ENCODE measurements around the gene TBCB.

TBCB gene

GRCh38 chr19:36153126-36153525, 37.9 kb downstream of the TBCB start:
- H3K27ac ChIP-seq (replicated peaks), result no peak overlapping the region
- no peak for TF ChIP-seq GABPA (IDR thresholded peaks at IDR 0.05; ENCODE audit: low read depth)
- no peak for TF ChIP-seq CTCF (IDR thresholded peaks at IDR 0.05; ENCODE audit: insufficient read depth, low read length)
- TF ChIP-seq POLR2AphosphoS5 (IDR thresholded peaks at IDR 0.05; ENCODE audit: low read depth), result no peak
- TF ChIP-seq REST (IDR thresholded peaks at IDR 0.05; ENCODE audit: insufficient replicate concordance, low read depth), result no peak
- TF ChIP-seq SPI1 (IDR thresholded peaks at IDR 0.05; ENCODE audit: borderline replicate concordance, low read depth), result no peak

GRCh38 chr19:36160821-36161596, 45.7 kb downstream of the TBCB start:
- no peak for TF ChIP-seq SPI1 (IDR thresholded peaks at IDR 0.05; ENCODE audit: borderline replicate concordance, low read depth)
- TF ChIP-seq GABPA (IDR thresholded peaks at IDR 0.05; ENCODE audit: low read depth), result no peak
- no peak for TF ChIP-seq CTCF (IDR thresholded peaks at IDR 0.05; ENCODE audit: insufficient read depth, low read length)
- TF ChIP-seq POLR2AphosphoS5 (IDR thresholded peaks at IDR 0.05; ENCODE audit: low read depth), result no peak
- no peak for TF ChIP-seq REST (IDR thresholded peaks at IDR 0.05; ENCODE audit: insufficient replicate concordance, low read depth)
- DNase-seq (ENCODE audit: low read depth in 1 of 2, low spot score in 1 of 2), result no peak
- Histone ChIP-seq H3K27ac (replicated peaks) (no peak overlapping the region), H3K4me3 (replicated peaks; ENCODE audit: insufficient read depth, low read length) (no peak overlapping the region), H3K27me3 (ENCODE audit: insufficient read depth, poor library complexity, severe bottlenecking) (no peaks in the 10 kb centered on the region)

More at GRCh38 chr19:36153126-36153525, 37.9 kb downstream of the TBCB start:
- no peak overlapping the region for H3K4me3 ChIP-seq (replicated peaks; ENCODE audit: insufficient read depth, low read length)
- DNase-seq (ENCODE audit: low read depth in 1 of 2, low spot score in 1 of 2), result no peak
- no peaks in the 10 kb centered on the region for H3K27me3 ChIP-seq (ENCODE audit: insufficient read depth, poor library complexity, severe bottlenecking)

- TF ChIP-seq CTCF (IDR thresholded peaks at IDR 0.05; ENCODE audit: insufficient read depth, low read length) (no peak), POLR2AphosphoS5 (IDR thresholded peaks at IDR 0.05; ENCODE audit: low read depth) (no peak), SPI1 (IDR thresholded peaks at IDR 0.05; ENCODE audit: borderline replicate concordance, low read depth) (no peak), GABPA (IDR thresholded peaks at IDR 0.05; ENCODE audit: low read depth) (no peak), REST (IDR thresholded peaks at IDR 0.05; ENCODE audit: insufficient replicate concordance, low read depth) (no peak)
- Histone ChIP-seq H3K27me3 (ENCODE audit: insufficient read depth, poor library complexity, severe bottlenecking) (no peaks in the 10 kb centered on the region), H3K27ac (replicated peaks) (no peak overlapping the region), H3K4me3 (replicated peaks; ENCODE audit: insufficient read depth, low read length) (no peak overlapping the region)
- no peak for DNase-seq (ENCODE audit: low read depth in 1 of 2, low spot score in 1 of 2)
These were observed 48.5 kb downstream of the TBCB start for GRCh38 chr19:36163813-36164212.
